GM12892 (cell line): ENCODE data around the gene FAM120AOS.
A peak's percentile ranks its signal among the peaks of the same experiment; 100 is the strongest.

ENCODE experiments used
- DNase-seq: peaks from one replicate; pipeline ENCODE4 v3.0.0; 2011; ENCODE audit not compliant: insufficient read length
- FAIRE-seq: peaks from 2 replicates; lab custom pipeline; 2011; peaks lifted over from hg19 to GRCh38; lab: Jason Lieb, UNC
- POLR2A ChIP-seq: IDR thresholded peaks from 2 replicates; pipeline ENCODE4 v1.6.1; 2011; ENCODE audit warnings: low read depth, low read length, control low read depth
- POLR2AphosphoS5 ChIP-seq: IDR thresholded peaks from 2 replicates; pipeline ENCODE4 v1.6.1; 2011; ENCODE audit warnings: low read depth, low read length, control low read depth
- TAF1 ChIP-seq: IDR thresholded peaks from 2 replicates; pipeline ENCODE4 v1.6.1; 2011; ENCODE audit warnings: low read depth, mild to moderate bottlenecking, control low read depth, low read length, borderline replicate concordance

FAM120AOS gene

GRCh38 chr9:93480262-93480661 lies 26.9 kb upstream of the FAM120AOS start:
- FAIRE-seq (no peak), DNase-seq (no peak)
- TF ChIP-seq TAF1: no peak
- TF ChIP-seq POLR2A: no peak
- no peak for TF ChIP-seq POLR2AphosphoS5

GRCh38 chr9:93479726-93480125 lies 26.3 kb upstream of the FAM120AOS start:
- no peak for TF ChIP-seq TAF1
- no peak for TF ChIP-seq POLR2A
- no peak for TF ChIP-seq POLR2AphosphoS5
- DNase-seq: no peak

GRCh38 chr9:93477397-93477796 lies 24.0 kb upstream of the FAM120AOS start:
- FAIRE-seq (no peak), DNase-seq (no peak)
- TF ChIP-seq TAF1: no peak
- no peak for TF ChIP-seq POLR2A
- TF ChIP-seq POLR2AphosphoS5: no peak

More at GRCh38 chr9:93479726-93480125, 26.3 kb upstream of the FAM120AOS start:
- no peak for FAIRE-seq

DNA sequence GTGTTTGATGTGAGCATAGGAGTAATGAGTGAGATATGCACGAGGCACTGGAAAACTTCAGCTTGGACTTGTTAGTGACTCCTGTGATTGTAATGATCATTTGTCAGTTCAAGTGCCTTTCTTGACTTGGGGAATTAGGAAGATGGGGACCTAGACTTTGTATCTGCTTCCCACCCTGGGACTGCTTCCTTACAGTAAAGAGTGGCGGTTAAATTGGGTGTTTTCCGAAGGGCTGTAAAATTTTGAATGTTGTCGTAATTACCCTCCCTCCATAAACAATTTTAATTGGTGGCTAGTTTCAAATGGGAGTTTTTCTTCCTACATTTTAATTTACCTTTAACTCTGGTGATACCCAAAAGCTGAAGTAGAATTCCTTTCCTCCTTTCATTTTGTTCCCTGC lies 23.5 kb upstream of the FAM120AOS start:
- TF ChIP-seq TAF1 (no peak), POLR2A (no peak), POLR2AphosphoS5 (no peak)
- FAIRE-seq: no peak
- DNase-seq: no peak

GRCh38 chr9:93475856-93476255 lies 22.5 kb upstream of the FAM120AOS start:
- TF ChIP-seq POLR2AphosphoS5: no peak
- no peak for TF ChIP-seq TAF1
- TF ChIP-seq POLR2A: no peak
- FAIRE-seq (no peak), DNase-seq (no peak)

DNA sequence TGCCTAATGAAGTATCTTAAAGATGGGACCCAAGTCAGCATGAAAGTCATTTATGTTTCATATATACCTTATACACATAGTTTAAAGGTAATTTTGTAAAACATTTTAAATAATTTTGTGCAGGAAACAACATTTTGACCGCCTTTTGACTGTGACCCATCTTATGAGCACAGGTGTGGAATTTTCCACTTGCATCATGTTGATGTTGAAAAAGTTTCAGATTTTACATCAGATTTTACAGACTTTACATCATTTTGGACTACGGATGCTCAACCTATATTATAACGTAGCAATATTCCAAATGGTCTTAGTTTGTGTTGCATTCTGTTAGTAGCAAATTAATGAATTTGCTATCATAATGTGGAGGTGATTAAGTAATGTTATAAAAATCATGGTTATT lies 21.7 kb upstream of the FAM120AOS start:
- TF ChIP-seq POLR2AphosphoS5 (no peak), POLR2A (no peak), TAF1 (no peak)
- DNase-seq (no peak), FAIRE-seq (no peak)

GRCh38 chr9:93473411-93473810 lies 20.0 kb upstream of the FAM120AOS start:
- no peak for FAIRE-seq
- TF ChIP-seq POLR2A (no peak), POLR2AphosphoS5 (no peak), TAF1 (no peak)
- no peak for DNase-seq

- TF ChIP-seq POLR2AphosphoS5 (no peak), TAF1 (no peak), POLR2A (no peak)
- FAIRE-seq: peak; percentile 24
- no peak for DNase-seq
Observed at GRCh38 chr9:93471124-93471523, 17.7 kb upstream of the FAM120AOS start.

GRCh38 chr9:93470391-93470790 lies 17.0 kb upstream of the FAM120AOS start:
- TF ChIP-seq POLR2A (no peak), POLR2AphosphoS5 (no peak), TAF1 (no peak)
- DNase-seq (no peak), FAIRE-seq (no peak)

DNA sequence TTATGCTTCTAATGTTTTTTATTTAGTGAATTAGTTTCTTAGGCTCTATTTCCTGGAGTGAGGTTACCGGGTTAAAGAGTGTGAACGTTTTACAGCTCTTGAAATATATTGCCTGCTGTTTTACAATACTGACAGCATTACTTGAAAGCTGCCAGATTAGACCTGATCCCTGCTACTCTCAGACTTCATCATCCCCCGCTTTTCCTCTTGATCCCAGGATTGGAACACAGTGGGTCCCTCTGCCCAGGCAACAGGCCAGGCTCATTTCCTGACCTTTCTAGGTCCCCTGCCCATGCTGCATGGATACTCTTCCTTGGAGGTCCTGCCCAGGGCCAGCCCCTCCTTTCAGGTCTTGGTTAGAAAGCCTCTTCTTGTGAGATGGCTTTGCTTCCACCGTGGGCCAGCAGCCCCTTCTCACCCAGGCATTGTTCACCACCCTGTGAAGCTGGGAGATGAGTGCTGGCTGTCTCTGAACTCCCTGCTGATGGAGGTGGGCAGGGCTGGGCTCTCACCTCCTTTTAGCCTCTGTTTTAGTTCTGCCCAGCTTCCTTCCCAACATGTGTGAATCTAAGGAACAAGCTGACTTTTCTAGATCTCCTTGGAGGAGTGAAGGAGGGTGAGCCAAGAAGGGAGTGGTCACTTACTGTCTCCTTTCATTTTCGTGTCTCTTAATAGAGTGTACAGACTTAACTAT lies 15.5 kb upstream of the FAM120AOS start:
- no peak for FAIRE-seq
- DNase-seq: no peak
- no peak for TF ChIP-seq TAF1
- no peak for TF ChIP-seq POLR2AphosphoS5
- no peak for TF ChIP-seq POLR2A

DNA sequence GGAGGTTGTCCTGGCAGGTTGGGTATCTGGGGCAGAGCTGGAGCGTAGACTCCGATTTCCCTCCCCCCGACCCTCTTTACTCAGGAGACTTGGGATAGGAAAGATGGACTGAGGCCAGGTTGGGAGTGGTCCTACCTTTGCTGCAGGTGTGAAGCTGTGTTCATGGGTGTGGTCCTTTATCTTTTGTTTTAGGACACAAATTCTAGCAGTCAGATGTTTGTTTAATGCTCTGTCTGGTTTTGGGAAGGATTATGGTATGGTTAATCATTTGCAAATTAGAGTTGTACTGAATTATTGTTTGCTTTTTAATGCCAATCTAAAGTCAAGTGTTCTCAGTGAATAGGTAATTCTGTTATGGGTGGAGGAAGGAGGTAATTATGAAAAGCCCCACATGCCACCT lies 14.1 kb upstream of the FAM120AOS start:
- FAIRE-seq: no peak
- TF ChIP-seq TAF1: no peak
- no peak for TF ChIP-seq POLR2A
- TF ChIP-seq POLR2AphosphoS5: no peak

DNA sequence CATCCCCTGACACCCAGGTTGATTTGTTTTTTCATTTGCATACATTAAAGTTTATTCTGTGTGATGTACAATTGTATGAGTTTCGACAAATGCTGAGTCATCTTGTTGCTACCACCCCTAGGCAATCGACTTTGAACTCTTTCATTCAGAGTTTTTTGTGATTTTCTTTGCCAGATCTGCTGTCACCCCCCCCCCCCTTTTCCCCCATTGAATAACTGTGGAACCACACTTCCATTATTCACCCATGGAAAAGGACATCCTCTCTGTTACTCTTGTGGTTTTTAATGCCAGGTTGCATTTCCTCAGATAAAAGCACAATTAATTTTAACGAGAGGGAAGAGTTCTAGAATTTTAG lies 13.7 kb upstream of the FAM120AOS start:
- FAIRE-seq: peak; percentile 71
- TF ChIP-seq POLR2A (no peak), TAF1 (no peak), POLR2AphosphoS5 (no peak)

More for the DNA sequence above, 14.1 kb upstream of the FAM120AOS start:
- no peak for DNase-seq

More for the DNA sequence above, 13.7 kb upstream of the FAM120AOS start:
- DNase-seq: no peak
